Measurements from ENCODE around the gene ROCK2. TPM values are rescaled to one million over a fixed set of nuclear protein-coding genes. Genes with fewer than 3 reads are reported as not detected.

Gene ROCK2
- total RNA-seq, 1 donor from 2014 or later, result 63.5 TPM

DNA sequence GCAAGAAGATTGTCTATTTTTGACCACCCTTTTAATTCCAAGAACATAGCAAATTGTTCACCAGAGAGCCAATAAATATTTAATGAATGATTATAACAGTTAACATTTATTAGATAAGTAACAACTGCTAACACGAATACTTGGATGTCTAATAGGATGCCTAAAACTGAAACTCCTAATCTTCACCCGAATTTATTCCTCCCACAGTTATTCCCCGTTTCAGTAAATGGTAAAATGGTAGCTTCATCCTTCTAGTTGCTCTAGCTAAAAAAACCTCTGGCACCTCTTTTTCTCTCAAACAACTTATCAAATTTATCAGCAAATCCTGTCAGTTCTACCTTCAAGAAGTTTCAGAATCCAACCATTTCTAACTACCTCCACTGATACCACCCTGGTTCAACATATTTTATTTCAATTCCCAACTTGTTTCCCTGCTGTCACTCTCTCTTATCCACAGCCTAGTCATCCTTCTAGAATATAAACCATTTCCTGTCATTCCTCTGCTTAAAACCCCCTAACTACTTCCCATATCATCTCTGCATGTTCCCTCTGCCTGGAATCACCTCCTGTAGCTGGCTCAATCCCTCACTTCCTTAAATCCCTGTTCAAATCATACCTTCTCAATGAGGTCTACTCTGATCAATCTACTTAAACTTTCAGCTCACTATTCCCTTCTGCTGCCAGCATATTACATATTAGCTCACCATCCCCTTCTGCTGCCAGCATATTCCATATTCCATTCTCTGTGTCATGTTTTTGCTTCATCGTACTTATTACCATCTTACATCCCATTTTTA lies 93.8 kb downstream of the ROCK2 start:
- intact Hi-C loops (cut with DNase I), result no loop called here
- no peak for TF ChIP-seq CTCF (IDR thresholded peaks at IDR 0.05)
- Histone ChIP-seq H3K36me3 (peaks cover 11% of the 10 kb centered on the region), H3K27me3 (no peaks in the 10 kb centered on the region), H3K4me1 (no peaks in the 10 kb centered on the region), H3K27ac (no peak overlapping the region), H3K4me3 (no peak overlapping the region), H3K9me3 (no peaks in the 10 kb centered on the region)
- DNase-seq (no peak), ATAC-seq (no peak)

DNA sequence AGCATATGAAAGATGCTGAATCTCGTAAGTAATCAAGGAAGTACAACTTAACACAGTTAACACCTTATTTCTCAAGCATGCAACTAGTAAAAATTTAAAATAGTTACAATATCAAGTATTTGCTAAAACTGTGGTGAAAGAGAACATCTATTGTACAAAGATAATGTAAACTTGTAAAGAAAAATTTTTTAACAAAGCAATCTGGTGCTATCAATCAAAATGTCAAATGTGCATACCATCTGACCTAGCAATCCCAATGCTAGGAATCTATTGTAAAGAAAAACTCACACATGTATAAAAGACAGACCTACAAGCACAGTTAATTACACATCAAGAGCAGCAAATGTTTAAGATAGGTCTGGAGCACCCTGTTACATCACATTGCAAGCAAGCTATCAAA lies 99.1 kb downstream of the ROCK2 start:
- Histone ChIP-seq H3K27ac (no peak overlapping the region), H3K4me1 (no peaks in the 10 kb centered on the region), H3K27me3 (no peaks in the 10 kb centered on the region), H3K36me3 (peaks cover 11% of the 10 kb centered on the region), H3K4me3 (no peak overlapping the region), H3K9me3 (no peaks in the 10 kb centered on the region)
- TF ChIP-seq CTCF (IDR thresholded peaks at IDR 0.05), result no peak
- DNase-seq (no peak), ATAC-seq (no peak)
- intact Hi-C loops (cut with DNase I), result no loop called here

DNA sequence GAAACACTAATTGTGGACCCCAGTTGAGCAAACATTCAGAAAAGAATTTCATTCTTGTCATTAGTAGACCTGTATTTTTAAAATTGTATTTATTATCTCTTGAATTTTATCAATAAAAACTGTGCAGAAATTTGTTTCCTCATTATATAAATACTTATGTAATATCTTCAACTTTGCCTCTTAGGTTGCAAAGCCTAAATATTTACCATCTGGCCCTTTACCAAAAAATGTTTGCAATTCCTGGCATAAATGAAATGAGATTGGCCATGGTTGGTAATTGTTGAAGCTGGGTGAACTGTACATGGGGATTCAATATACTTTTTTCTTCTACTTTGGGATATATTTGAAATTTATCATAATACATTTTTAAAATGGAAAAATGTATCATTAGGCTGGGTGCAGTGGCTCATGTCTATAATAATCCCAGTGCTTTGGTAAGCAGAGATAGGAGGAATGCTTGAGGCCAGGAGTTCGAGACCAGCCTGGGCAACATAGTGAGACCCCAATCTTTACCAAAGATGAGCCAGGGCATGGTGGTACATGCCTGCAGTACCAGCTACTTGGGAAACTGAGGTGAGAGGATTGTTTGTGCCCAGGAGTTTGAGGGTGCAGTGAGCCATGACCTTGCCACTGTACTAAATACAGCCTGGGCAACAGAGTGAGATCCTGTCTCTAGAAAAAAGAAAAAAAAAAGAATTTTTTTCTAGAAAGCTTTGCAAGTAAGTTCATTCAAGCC lies 100.2 kb downstream of the ROCK2 start:
- Histone ChIP-seq H3K27me3 (no peaks in the 10 kb centered on the region), H3K36me3 (peaks cover 11% of the 10 kb centered on the region), H3K4me3 (no peak overlapping the region), H3K27ac (no peak overlapping the region), H3K9me3 (no peaks in the 10 kb centered on the region), H3K4me1 (no peaks in the 10 kb centered on the region)
- DNase-seq (no peak), ATAC-seq (no peak)
- intact Hi-C loops (cut with DNase I), result no loop called here
- TF ChIP-seq CTCF (IDR thresholded peaks at IDR 0.05), result no peak

- peaks cover 11% of the 10 kb centered on the region for H3K36me3 ChIP-seq
- no peaks in the 10 kb centered on the region for H3K27me3 ChIP-seq
- TF ChIP-seq CTCF (IDR thresholded peaks at IDR 0.05), result no peak
- H3K4me3 ChIP-seq, result no peak overlapping the region
- H3K4me1 ChIP-seq, result no peaks in the 10 kb centered on the region
- intact Hi-C loops (cut with DNase I), result no loop called here
- no peaks in the 10 kb centered on the region for H3K9me3 ChIP-seq
- ATAC-seq (no peak), DNase-seq (no peak)
- H3K27ac ChIP-seq, result no peak overlapping the region
Measured at GRCh38 chr2:11243512-11243911, 100.9 kb downstream of the ROCK2 start.

DNA sequence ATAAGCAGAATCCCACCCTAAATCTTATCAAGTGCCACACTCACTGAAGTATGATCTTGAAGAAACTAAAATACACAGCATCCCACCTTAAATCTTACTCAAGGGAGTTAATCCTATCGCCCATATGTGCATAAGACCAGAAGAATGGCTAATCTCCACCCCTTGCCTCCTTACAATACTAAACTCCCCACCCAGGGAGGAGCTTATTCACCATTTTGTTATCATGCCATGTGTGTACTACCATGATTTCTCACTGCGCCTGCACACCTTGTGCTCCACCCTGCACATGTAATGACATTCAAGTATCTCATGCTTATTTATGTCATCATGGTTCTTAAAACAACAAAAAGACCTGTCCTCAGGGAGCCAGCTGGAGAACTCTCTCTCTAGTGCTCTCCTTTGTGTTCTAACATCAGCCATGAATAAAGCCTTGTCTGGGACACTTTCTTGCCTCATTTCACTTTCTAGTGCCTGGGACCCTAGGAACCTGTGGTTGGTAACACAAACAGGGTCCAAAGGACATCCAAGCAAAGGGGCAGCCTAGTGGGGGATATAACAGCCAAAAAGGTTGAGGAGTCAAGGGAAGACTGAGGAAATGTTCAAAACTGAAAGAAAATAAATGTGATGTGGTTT lies 101.8 kb downstream of the ROCK2 start:
- no peak for TF ChIP-seq CTCF (IDR thresholded peaks at IDR 0.05)
- no peaks in the 10 kb centered on the region for H3K27me3 ChIP-seq
- H3K4me1 ChIP-seq, result no peaks in the 10 kb centered on the region
- ATAC-seq (no peak), DNase-seq (no peak)
- intact Hi-C loops (cut with DNase I), result no loop called here
- no peaks in the 10 kb centered on the region for H3K9me3 ChIP-seq
- peaks cover 9% of the 10 kb centered on the region for H3K36me3 ChIP-seq
- H3K4me3 ChIP-seq, result no peak overlapping the region
- H3K27ac ChIP-seq, result no peak overlapping the region
